H54 (cell line): ENCODE measurements around the gene AACS.
"Not testable (repeated sequence)": the region's sequence is repeated elsewhere in the genome, so short reads cannot be mapped to it uniquely, and the experiment has no call there.

Experiments used
- DNase-seq: peaks from one replicate; pipeline ENCODE4 v3.0.0; 2011; ENCODE audit warnings: low spot score, mixed read lengths; ENCODE audit not compliant: insufficient read length
- FAIRE-seq: peaks from 3 replicates; lab custom pipeline; 2011; peaks lifted over from hg19 to GRCh38; lab: Jason Lieb, UNC
- POLR2A ChIP-seq: IDR thresholded peaks from 2 replicates; pipeline ENCODE4 v1.6.1; 2011; ENCODE audit warnings: low read depth, mild to moderate bottlenecking, low read length

AACS gene

GRCh38 chr12:125070661-125071390 is 5.6 kb downstream of the AACS start:
- no peak for FAIRE-seq
- no peak for TF ChIP-seq POLR2A
- no peak for DNase-seq

GRCh38 chr12:125071456-125071855 is 6.2 kb downstream of the AACS start:
- no peak for FAIRE-seq
- DNase-seq, result no peak
- TF ChIP-seq POLR2A, result no peak

- FAIRE-seq (no peak), DNase-seq (no peak)
- TF ChIP-seq POLR2A, result no peak
Observed at GRCh38 chr12:125072496-125072895, 7.3 kb downstream of the AACS start.

GRCh38 chr12:125074294-125074693 is 9.1 kb downstream of the AACS start:
- FAIRE-seq, DNase-seq: not testable (repeated sequence)

- FAIRE-seq, result no peak
- no peak for TF ChIP-seq POLR2A
- DNase-seq, result no peak
Observed at GRCh38 chr12:125076103-125076502, 10.9 kb downstream of the AACS start.

- DNase-seq (no peak), FAIRE-seq (no peak)
- TF ChIP-seq POLR2A, result no peak
Observed at GRCh38 chr12:125079084-125079483, 13.8 kb downstream of the AACS start.

- no peak for DNase-seq
- no peak for FAIRE-seq
- TF ChIP-seq POLR2A, result no peak
Observed at GRCh38 chr12:125079648-125080645, 14.7 kb downstream of the AACS start.

GRCh38 chr12:125081427-125081826 is 16.2 kb downstream of the AACS start:
- no peak for TF ChIP-seq POLR2A
- no peak for DNase-seq
- no peak for FAIRE-seq

GRCh38 chr12:125083072-125083471 is 17.8 kb downstream of the AACS start:
- FAIRE-seq, result no peak

GRCh38 chr12:125088199-125088598 is 23.0 kb downstream of the AACS start:
- FAIRE-seq, DNase-seq: not testable (repeated sequence)

More at GRCh38 chr12:125083072-125083471, 17.8 kb downstream of the AACS start:
- DNase-seq, result no peak
- TF ChIP-seq POLR2A, result no peak

- no peak for TF ChIP-seq POLR2A
- DNase-seq (no peak), FAIRE-seq (no peak)
Observed at GRCh38 chr12:125089083-125089482, 23.8 kb downstream of the AACS start.

- TF ChIP-seq POLR2A, result no peak
- no peak for FAIRE-seq
- DNase-seq, result no peak
Observed at GRCh38 chr12:125089626-125090025, 24.4 kb downstream of the AACS start.

- TF ChIP-seq POLR2A, result no peak
- FAIRE-seq (no peak), DNase-seq (no peak)
Observed at GRCh38 chr12:125090437-125090836, 25.2 kb downstream of the AACS start.

GRCh38 chr12:125091401-125091800 is 26.2 kb downstream of the AACS start:
- FAIRE-seq, result no peak
- DNase-seq, result no peak
- TF ChIP-seq POLR2A, result no peak
